SK-N-SH (cell line): ENCODE measurements around the gene TSHZ3.

Experiments used
- CTCF ChIP-seq: fragments of 200-600 bp; sonication (generic); IDR thresholded peaks from 2 replicates; pipeline ENCODE4 v1.6.1; 2017; ENCODE audit warnings: antibody characterized with exemption, mild to moderate bottlenecking, moderate library complexity
- EZH2phosphoT487 ChIP-seq: fragments of 200-600 bp; sonication (generic); IDR thresholded peaks from 2 replicates; pipeline ENCODE4 v1.6.1; 2017; ENCODE audit warnings: low read depth, mixed run types, mild to moderate bottlenecking, antibody characterized with exemption, moderate library complexity, borderline replicate concordance
- GABPA ChIP-seq: IDR thresholded peaks from 2 replicates; pipeline ENCODE4 v1.4.0; 2012; ENCODE audit warnings: low read depth, mild to moderate bottlenecking
- JUND ChIP-seq: IDR thresholded peaks from 2 replicates; pipeline ENCODE4 v1.4.0; 2012
- MXI1 ChIP-seq: IDR thresholded peaks from 2 replicates; pipeline ENCODE4 v1.6.1; 2012; ENCODE audit warnings: mild to moderate bottlenecking, low read depth, low read length, improper control_type of control experiment
- REST ChIP-seq: IDR thresholded peaks from 2 replicates; pipeline ENCODE4 v1.6.1; 2012; ENCODE audit warnings: mild to moderate bottlenecking, low read depth, low read length, moderate library complexity

GRCh38 chr19:31280287-31281006, 68.8 kb downstream of the TSHZ3 start:
- TF ChIP-seq CTCF (no peak), REST (no peak), GABPA (no peak), MXI1 (no peak), JUND (no peak), EZH2phosphoT487 (no peak)
